DOHH2 (cell line): ENCODE data around the gene SLC45A3.

Experiments
- CTCF ChIP-seq: fragments of 200-600 bp; sonication (generic); IDR thresholded peaks from one replicate; pipeline ENCODE4 v1.5.1; 2014; ENCODE audit warnings: antibody characterized with exemption, mild to moderate bottlenecking, low read depth, low read length; ENCODE audit not compliant: poor library complexity, severe bottlenecking
- EZH2phosphoT487 ChIP-seq: fragments of 200-600 bp; sonication (generic); IDR thresholded peaks from 2 replicates; pipeline ENCODE4 v1.6.1; 2017; ENCODE audit warnings: borderline replicate concordance, mild to moderate bottlenecking, antibody characterized with exemption, low read length, moderate library complexity, mixed read lengths

GRCh38 chr1:205710201-205711062, 30.1 kb upstream of the SLC45A3 start:
- no peak for TF ChIP-seq CTCF
- TF ChIP-seq EZH2phosphoT487, result no peak
